HepG2 (cell line): ENCODE results near the gene KPNA3. TPM values are rescaled to one million over a fixed set of nuclear protein-coding genes. Genes with fewer than 3 reads are reported as not detected.

Experiments used
- ATAC-seq: fragments of 200-7000 bp; cut with Tn5 transposase; 3 replicates; pipeline ENCODE4 v1.9.1; 2020; ENCODE audit warnings: mild to moderate bottlenecking, moderate library complexity
- BruUV-seq: library from RNA; stranded (reverse); fragments of 400-500 nt; replicated peaks from 2 replicates; lab custom pipeline; 2021; lab: Mats Ljungman, UMichigan
- CTCF ChIA-PET: fragments of 300-600 bp; formaldehyde crosslinking; extraction: SDS; loops from one replicate; lab custom pipeline; 2021; ENCODE audit warnings: low total read pairs, inconsistent platforms, low intra/inter-chr PET ratio; lab: Yijun Ruan, JAX
- POLR2A ChIA-PET: fragments of 350-600 bp; sonication (Branson Sonifier 250); formaldehyde crosslinking; loops from one replicate; lab custom pipeline; 2020; ENCODE audit warnings: antibody characterized with exemption, inconsistent platforms; lab: Yijun Ruan, JAX
- DNase-seq: peaks from one replicate; pipeline ENCODE4 v3.0.0-alpha.2; 2015; ENCODE audit warnings: low spot score
- FAIRE-seq: peaks from 3 replicates; lab custom pipeline; 2011; peaks lifted over from hg19 to GRCh38; lab: Jason Lieb, UNC
- H2AFZ ChIP-seq: one replicate; pipeline ENCODE4 v1.6.1; 2011; ENCODE audit warnings: low read length, inconsistent platforms
- H3K27ac ChIP-seq: fragments of 300-600 bp; 3 replicates; pipeline ENCODE4 v1.8.0; 2011; ENCODE audit warnings: mixed run types, mild to moderate bottlenecking, mixed read lengths, low read length, inconsistent platforms; ENCODE audit not compliant: insufficient read depth; ENCODE audit errors: extremely low read length
- H3K27me3 ChIP-seq, 2 experiments: fragments of 200-600 bp in 1 of 2; 2 replicates in 1 of 2; 3 replicates in 1 of 2; pipeline versions ENCODE4 v1.6.0 to v1.8.0; 2011; ENCODE audit warnings: low read length in 2 of 2, mild to moderate bottlenecking in 2 of 2, moderate library complexity in 2 of 2, inconsistent platforms in 1 of 2; ENCODE audit not compliant: insufficient read depth in 2 of 2, control insufficient read depth in 1 of 2
- H3K36me3 ChIP-seq, 2 experiments: fragments of 200-600 bp in 1 of 2; replicated peaks in 1 of 2; 2 replicates in 1 of 2; 3 replicates in 1 of 2; pipeline versions ENCODE4 v1.5.1 to v1.8.0; 2011; ENCODE audit warnings: low read length in 2 of 2, inconsistent platforms in 1 of 2; ENCODE audit not compliant: insufficient read depth in 2 of 2, control insufficient read depth in 1 of 2
- H3K4me1 ChIP-seq: 2 replicates; pipeline ENCODE4 v1.5.1; 2012; ENCODE audit warnings: low read length, inconsistent platforms; ENCODE audit not compliant: insufficient read depth
- H3K4me2 ChIP-seq: 2 replicates; pipeline ENCODE4 v1.6.0; 2011; ENCODE audit warnings: low read depth, low read length, inconsistent platforms
- H3K4me3 ChIP-seq, 3 experiments: fragments of 200-600 bp in 1 of 3; sonication (generic), shearing (Covaris generic) in 1 of 3; replicated peaks in 1 of 3; 2 replicates each; pipeline ENCODE4 v1.5.1; 2011 to 2016; ENCODE audit warnings: low read length in 3 of 3, inconsistent platforms in 2 of 3, low read depth in 2 of 3, mild to moderate bottlenecking in 2 of 3, control low read depth in 1 of 3, mixed read lengths in 1 of 3; ENCODE audit not compliant: insufficient read depth in 1 of 3
- H3K79me2 ChIP-seq: one replicate; pipeline ENCODE4 v1.6.1; 2011; ENCODE audit warnings: low read length, inconsistent platforms; ENCODE audit not compliant: insufficient read depth
- H3K9ac ChIP-seq: 2 replicates; pipeline ENCODE4 v1.6.0; 2011; ENCODE audit warnings: mild to moderate bottlenecking, low read depth, low read length, inconsistent platforms; ENCODE audit not compliant: insufficient read depth
- H3K9me3 ChIP-seq: 2 replicates; pipeline ENCODE4 v1.5.1; 2012; ENCODE audit warnings: mild to moderate bottlenecking, low read length
- H4K20me1 ChIP-seq: 2 replicates; pipeline ENCODE4 v1.6.0; 2011; ENCODE audit warnings: inconsistent platforms, mild to moderate bottlenecking, low read length, moderate library complexity; ENCODE audit not compliant: insufficient read depth
- AGO2 ChIP-seq: fragments of 200-400 bp; formaldehyde crosslinking; optimal IDR thresholded peaks from 2 replicates; pipeline ENCODE3; 2017; ENCODE audit warnings: mild to moderate bottlenecking, low read depth, low read length, moderate library complexity
- BRCA1 ChIP-seq: sonication (generic); formaldehyde crosslinking; IDR thresholded peaks from 2 replicates; pipeline ENCODE4 v1.4.0; 2020; ENCODE audit warnings: missing genetic modification reagents
- FOXM1 ChIP-seq: sonication (generic); formaldehyde crosslinking; IDR thresholded peaks from 2 replicates; pipeline ENCODE4 v1.5.0; 2020; ENCODE audit warnings: missing genetic modification reagents
- MYC ChIP-seq: sonication (generic); formaldehyde crosslinking; IDR thresholded peaks from 2 replicates; pipeline ENCODE4 v1.9.0; 2021; ENCODE audit warnings: missing genetic modification reagents, borderline replicate concordance
- RBFOX2 ChIP-seq: fragments of 200-400 bp; formaldehyde crosslinking; IDR thresholded peaks from 2 replicates; pipeline ENCODE4 v1.6.1; 2017; ENCODE audit warnings: low read depth, mild to moderate bottlenecking, low read length
- U2AF1 ChIP-seq: fragments of 200-400 bp; formaldehyde crosslinking; optimal IDR thresholded peaks from 2 replicates; pipeline ENCODE3; 2017; ENCODE audit warnings: mild to moderate bottlenecking, low read depth, low read length
- ZNF160 ChIP-seq: sonication (generic); formaldehyde crosslinking; IDR thresholded peaks from 2 replicates; pipeline ENCODE4 v1.8.0; 2022; ENCODE audit warnings: mild to moderate bottlenecking, inconsistent platforms, missing genetic modification reagents
- ZNF235 ChIP-seq: sonication (generic); formaldehyde crosslinking; IDR thresholded peaks from 2 replicates; pipeline ENCODE4 v1.8.1; 2023; ENCODE audit warnings: mild to moderate bottlenecking, missing genetic modification reagents, borderline replicate concordance
- ZNF703 ChIP-seq: sonication (generic); formaldehyde crosslinking; IDR thresholded peaks from 2 replicates; pipeline ENCODE4 v1.5.1; 2020; ENCODE audit warnings: missing genetic modification reagents, mild to moderate bottlenecking, moderate library complexity, borderline replicate concordance
- ZNF839 ChIP-seq: sonication (generic); formaldehyde crosslinking; IDR thresholded peaks from 2 replicates; pipeline ENCODE4 v1.4.0; 2020; ENCODE audit warnings: missing genetic modification reagents, mild to moderate bottlenecking, borderline replicate concordance
- WGBS: methylation state at CpG from one replicate; pipeline ENCODE4 v1.1.6; 2017; ENCODE audit warnings: low lambda C conversion rate; 5-methylcytosine and 5-hydroxymethylcytosine counted together
- in situ Hi-C: cut with HindIII; loops from 2 replicates; pipeline ENCODE4 v1.10.0; 2017; ENCODE audit warnings: low pct_unique_long_range_greater_than_20kb; ENCODE audit not compliant: extremely low pct_ligation_motif_present
- intact Hi-C: fragments of 100-400 bp; cut with micrococcal nuclease; formaldehyde crosslinking; loops from one replicate; pipeline ENCODE4 v1.10.0; 2022; ENCODE audit not compliant: unreplicated experiment
- polyA plus RNA-seq, 8 experiments: library from polyadenylated mRNA; depleted of rRNA in 3 of 8; stranded (reverse) in 7 of 8; unstranded in 1 of 8; fragments of >200 nt; fragmentation: Illumina TruSeq in 4 of 8; extraction: Trizol in 4 of 8; gene quantifications; 2 replicates each; pipeline versions ENCODE4 v1.2.1 to v1.2.3, GENCODE V29; 2011 to 2016; ENCODE audit warnings: low read depth in 4 of 8, missing spikeins in 1 of 8, mixed read lengths in 1 of 8; ENCODE audit not compliant: insufficient read depth in 1 of 8
- total RNA-seq, 5 experiments: library from RNA; depleted of rRNA; stranded (reverse); fragments of >200 nt; fragmentation: Illumina TruSeq; extraction: Trizol; gene quantifications; 2 replicates each; pipeline ENCODE4 v1.2.3, GENCODE V29; 2016; ENCODE audit warnings: low read depth in 1 of 5

Gene KPNA3
- total and polyA plus RNA-seq, 2 of the 13 experiments (the other 11 are each of a cell fraction or from before 2014, with no cell fraction given): 13.0 to 28.9 TPM

- DNase-seq: no peak
- no peak overlapping the region for H3K27ac ChIP-seq
- H3K4me2 ChIP-seq: no peak overlapping the region
- POLR2A ChIA-PET: interaction anchor here (1.0 to 1.3 kb wide), 2 partner anchors 11 to 113 kb away, joined by 3 to 4 read pairs; no protein-coding TSS in a partner anchor
- TF ChIP-seq AGO2 (peak; percentile 56), ZNF703 (CRISPR knock-in tag) (no peak), U2AF1 (no peak), BRCA1 (CRISPR knock-in tag) (no peak), RBFOX2 (peak; percentile 40; the same call in 1 of the 2 replicates)
- no peak overlapping the region for H3K9ac ChIP-seq
- no peak overlapping the region for H3K4me3 ChIP-seq
- no peak for ATAC-seq
- in situ Hi-C loops (loop anchor here (10.0 kb wide), 1 partner anchor 166 kb away; no protein-coding TSS in a partner anchor), intact Hi-C loops (loop anchor here (2.0 kb wide), 1 partner anchor 112 kb away; no protein-coding TSS in a partner anchor)
- H3K4me1 ChIP-seq: peaks cover 7% of the 10 kb centered on the region
- no peaks in the 10 kb centered on the region for H3K9me3 ChIP-seq
- no peaks in the 10 kb centered on the region for H3K27me3 ChIP-seq
- WGBS: 95% methylated on average over 33 of the region's 48 CpGs
- CTCF ChIA-PET: no interaction called here
- H2AFZ ChIP-seq: no peak overlapping the region
- peaks cover 1 to 36% of the 10 kb centered on the region in 2 experiments; a peak in 4 of 5 replicates for H3K36me3 ChIP-seq
- no TSS peak for BruUV-seq
- FAIRE-seq: no peak
- H3K79me2 ChIP-seq: peaks cover 43% of the 10 kb centered on the region
- H4K20me1 ChIP-seq: peaks cover 13% of the 10 kb centered on the region
These were observed 114.1 kb downstream of the KPNA3 start for GRCh38 chr13:49678191-49678914.

- Histone ChIP-seq H2AFZ (no peak overlapping the region), H3K4me1 (peaks cover 7% of the 10 kb centered on the region)
- intact Hi-C loops: no loop called here
- TF ChIP-seq FOXM1 (no peak), ZNF235 (CRISPR knock-in tag) (no peak), ZNF839 (CRISPR knock-in tag) (no peak), ZNF160 (CRISPR knock-in tag) (no peak), MYC (CRISPR knock-in tag) (no peak)
- TF ChIP-seq, all 625 proteins: peak for 0
- WGBS: 97% methylated on average over 6 of the region's 6 CpGs
- ATAC-seq: no peak
- Histone ChIP-seq H3K36me3 (peaks cover 1 to 35% of the 10 kb centered on the region in 2 experiments; a peak in 4 of 5 replicates), H3K79me2 (peaks cover 36% of the 10 kb centered on the region), H3K9me3 (no peaks in the 10 kb centered on the region), H3K27me3 (no peaks in the 10 kb centered on the region), H4K20me1 (peaks cover 13% of the 10 kb centered on the region), H3K9ac (no peak overlapping the region), H3K27ac (no peak overlapping the region), H3K4me2 (no peak overlapping the region), H3K4me3 (no peak overlapping the region)
- DNase-seq: no peak
- ChIA-PET POLR2A (interaction anchor here (1.2 kb wide), 1 partner anchor 15 kb away, joined by 3 read pairs; the partner anchor contains the start of gene EBPL), CTCF (no interaction called here)
- in situ Hi-C loops: loop anchor here (10.0 kb wide), 1 partner anchor 168 kb away; no protein-coding TSS in a partner anchor
- BruUV-seq: no TSS peak
- no peak for FAIRE-seq
These were observed 115.7 kb downstream of the KPNA3 start for GRCh38 chr13:49676581-49677298.
